ENCODE measurements around the gene HOXD3. TPM values are rescaled to one million over a fixed set of nuclear protein-coding genes. Genes with fewer than 3 reads are reported as not detected.
A peak's percentile ranks its signal among the peaks of the same experiment; 100 is the strongest.

HOXD3 gene
- total RNA-seq, 1 donor, result 21.6 TPM

DNA sequence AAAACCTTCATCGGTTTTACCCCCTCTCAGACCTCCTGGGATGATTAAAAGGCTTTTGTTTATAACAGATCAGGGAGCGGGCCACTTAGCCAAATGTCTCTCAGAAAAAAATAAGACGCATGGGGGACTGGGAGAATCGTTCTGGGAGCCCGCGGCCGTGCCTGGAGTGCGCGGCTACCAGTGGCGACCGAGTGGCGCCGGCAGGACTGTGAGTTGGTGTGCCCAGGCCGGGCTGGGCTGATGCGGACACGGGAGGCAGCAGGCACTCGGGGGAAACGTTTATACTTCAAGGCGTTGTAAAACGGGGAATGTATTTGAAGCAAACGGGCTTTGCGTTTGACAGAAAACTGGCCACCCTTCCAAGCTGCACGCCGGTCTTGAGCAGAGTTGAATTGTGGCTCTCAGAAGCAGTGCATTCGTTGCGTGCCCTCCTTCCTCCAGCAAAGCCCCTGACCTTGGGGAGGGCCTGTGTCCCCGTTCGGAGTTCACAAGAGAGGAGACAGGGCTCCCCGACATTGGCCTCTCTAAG is 45.2 kb upstream of the HOXD3 start:
- TF ChIP-seq, protein P1, sequence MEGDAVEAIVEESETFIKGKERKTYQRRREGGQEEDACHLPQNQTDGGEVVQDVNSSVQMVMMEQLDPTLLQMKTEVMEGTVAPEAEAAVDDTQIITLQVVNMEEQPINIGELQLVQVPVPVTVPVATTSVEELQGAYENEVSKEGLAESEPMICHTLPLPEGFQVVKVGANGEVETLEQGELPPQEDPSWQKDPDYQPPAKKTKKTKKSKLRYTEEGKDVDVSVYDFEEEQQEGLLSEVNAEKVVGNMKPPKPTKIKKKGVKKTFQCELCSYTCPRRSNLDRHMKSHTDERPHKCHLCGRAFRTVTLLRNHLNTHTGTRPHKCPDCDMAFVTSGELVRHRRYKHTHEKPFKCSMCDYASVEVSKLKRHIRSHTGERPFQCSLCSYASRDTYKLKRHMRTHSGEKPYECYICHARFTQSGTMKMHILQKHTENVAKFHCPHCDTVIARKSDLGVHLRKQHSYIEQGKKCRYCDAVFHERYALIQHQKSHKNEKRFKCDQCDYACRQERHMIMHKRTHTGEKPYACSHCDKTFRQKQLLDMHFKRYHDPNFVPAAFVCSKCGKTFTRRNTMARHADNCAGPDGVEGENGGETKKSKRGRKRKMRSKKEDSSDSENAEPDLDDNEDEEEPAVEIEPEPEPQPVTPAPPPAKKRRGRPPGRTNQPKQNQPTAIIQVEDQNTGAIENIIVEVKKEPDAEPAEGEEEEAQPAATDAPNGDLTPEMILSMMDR (IDR thresholded peaks at IDR 0.05; ENCODE audit: insufficient read depth, low read depth, low read length), result no peak
- peak overlapping the region; percentile 62 for H3K4me3 ChIP-seq (ENCODE audit: low read depth, low read length)
- no peak for DNase-seq (ENCODE audit: low read depth)

DNA sequence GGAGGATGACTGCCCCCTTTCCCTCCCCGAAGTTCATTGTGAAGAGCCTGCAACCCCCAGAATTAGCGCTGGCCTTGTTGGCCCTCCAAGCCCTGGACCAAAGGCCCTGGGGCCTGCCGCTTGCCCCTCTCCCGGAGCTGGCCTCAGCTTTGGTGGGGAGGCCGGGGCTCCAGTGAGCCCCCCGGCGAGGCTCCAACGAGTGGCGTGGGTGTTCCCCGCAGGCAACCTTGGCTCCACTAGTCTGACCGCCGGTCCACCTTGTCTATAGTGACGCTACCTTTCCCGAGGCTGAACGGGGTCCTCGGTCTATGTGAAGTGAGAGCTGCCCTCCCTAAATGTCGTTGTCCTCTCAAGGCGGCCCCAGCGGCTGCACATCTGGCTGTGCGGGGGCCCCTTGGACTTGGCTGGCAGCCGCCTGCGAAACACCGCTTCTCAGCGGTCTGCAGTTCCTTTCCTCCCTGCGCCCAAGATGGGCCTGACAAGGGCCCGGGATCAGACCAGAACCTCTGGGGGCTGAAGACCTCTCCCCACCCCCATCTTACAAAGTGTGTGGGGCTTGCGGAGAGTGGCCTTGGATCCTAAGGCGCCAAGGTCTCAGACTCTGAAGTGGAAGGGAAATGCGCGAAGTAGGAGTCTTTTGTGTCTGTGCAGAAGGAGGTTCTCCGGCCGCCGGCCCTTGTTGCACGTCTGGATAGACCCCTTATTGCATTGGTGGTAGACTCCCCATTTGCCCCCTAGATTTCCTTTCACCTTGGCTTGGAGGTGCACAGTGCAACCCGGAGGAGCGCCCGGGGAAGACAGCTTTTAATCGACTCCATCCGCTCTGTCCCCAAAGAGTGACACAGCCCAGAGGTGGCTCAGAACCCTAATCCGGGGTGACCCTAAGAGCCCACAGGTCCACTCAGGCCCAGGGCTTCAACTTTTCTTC is 44.5 kb upstream of the HOXD3 start:
- peak overlapping the region; percentile 62 for H3K4me3 ChIP-seq (ENCODE audit: low read depth, low read length)
- TF ChIP-seq, protein P1 (IDR thresholded peaks at IDR 0.05; ENCODE audit: insufficient read depth, low read depth, low read length), result no peak
- peak; percentile 24 for DNase-seq (ENCODE audit: low read depth)

DNA sequence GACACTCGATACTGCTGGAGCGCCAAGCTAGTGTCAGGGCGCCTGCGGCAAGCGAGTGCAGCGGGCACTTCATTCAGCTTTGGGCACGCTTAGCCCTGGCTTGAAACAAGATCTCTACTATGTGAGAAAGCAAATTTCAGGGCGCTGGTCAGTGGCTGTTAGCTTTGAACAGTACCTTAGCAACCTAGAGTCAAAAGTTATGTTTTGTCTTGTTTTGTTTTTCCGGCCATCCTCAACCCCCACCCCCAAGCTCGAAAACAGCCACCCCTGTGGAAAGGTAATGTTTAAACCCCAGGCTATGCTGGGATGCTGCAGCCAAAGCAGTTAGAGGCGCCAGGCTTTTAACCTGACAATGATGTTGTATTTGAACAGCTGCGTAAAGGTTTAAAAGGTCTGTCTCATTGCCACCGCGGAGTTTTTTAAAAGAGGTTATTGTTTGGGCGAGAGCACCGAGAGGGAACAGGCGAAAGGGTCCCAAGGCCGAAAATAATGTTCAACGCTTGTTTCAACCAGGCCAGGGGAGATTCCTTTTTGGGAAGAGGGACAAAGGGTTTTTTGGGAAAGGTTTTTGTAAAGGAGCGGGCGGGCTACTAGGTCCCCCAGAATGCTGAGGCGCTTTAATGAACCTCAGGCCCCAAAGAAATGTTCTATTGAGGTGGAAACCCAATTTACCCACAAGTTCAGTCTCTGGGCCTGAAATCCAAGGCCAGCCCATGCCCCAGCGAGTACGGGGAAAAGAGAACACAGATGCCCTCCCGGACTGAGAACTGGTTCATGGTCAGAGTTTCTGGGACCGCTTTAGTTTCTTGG is 42.8 kb upstream of the HOXD3 start:
- peak overlapping the region; percentile 54 for H3K4me3 ChIP-seq (ENCODE audit: low read depth, low read length)
- DNase-seq (ENCODE audit: low read depth), result peak; percentile 50
- TF ChIP-seq, protein P1 (IDR thresholded peaks at IDR 0.05; ENCODE audit: insufficient read depth, low read depth, low read length), result no peak

DNA sequence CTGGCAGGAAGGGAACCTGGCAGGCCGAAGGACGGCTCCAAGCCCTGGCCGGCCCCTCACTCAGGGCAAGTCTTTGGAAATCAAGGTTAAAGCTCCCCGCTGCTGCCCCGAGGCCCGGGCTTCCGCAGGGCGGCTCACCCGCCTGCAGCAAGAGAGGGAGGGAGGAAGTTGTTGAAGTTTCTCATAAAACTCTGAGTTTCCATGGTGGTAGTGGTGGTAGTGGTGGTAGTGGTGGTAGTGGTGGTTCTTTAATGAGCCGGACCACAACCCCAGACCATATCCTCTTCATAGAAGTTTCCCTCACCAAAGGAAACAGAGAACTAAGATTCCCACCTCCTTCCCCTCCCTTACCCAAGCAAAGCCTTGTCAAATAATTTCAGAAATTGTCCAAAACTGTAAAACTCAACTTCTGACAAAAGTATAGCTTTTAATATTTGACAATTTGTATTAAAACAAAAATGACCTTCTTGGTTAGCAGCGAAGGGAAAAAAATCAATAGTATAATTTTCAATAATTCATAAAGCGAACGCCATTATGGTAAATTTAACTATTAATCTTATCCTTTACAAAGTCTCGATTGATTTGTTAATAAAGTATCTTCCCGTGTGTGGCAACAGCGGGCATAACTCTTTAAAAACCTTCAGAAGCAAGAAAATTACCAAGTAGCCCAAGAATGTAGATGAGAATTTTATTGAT is 42.0 kb upstream of the HOXD3 start:
- TF ChIP-seq, protein P1 (IDR thresholded peaks at IDR 0.05; ENCODE audit: insufficient read depth, low read depth, low read length), result no peak
- no peak for DNase-seq (ENCODE audit: low read depth)
- H3K4me3 ChIP-seq (ENCODE audit: low read depth, low read length), result peak overlapping the region; percentile 54

DNA sequence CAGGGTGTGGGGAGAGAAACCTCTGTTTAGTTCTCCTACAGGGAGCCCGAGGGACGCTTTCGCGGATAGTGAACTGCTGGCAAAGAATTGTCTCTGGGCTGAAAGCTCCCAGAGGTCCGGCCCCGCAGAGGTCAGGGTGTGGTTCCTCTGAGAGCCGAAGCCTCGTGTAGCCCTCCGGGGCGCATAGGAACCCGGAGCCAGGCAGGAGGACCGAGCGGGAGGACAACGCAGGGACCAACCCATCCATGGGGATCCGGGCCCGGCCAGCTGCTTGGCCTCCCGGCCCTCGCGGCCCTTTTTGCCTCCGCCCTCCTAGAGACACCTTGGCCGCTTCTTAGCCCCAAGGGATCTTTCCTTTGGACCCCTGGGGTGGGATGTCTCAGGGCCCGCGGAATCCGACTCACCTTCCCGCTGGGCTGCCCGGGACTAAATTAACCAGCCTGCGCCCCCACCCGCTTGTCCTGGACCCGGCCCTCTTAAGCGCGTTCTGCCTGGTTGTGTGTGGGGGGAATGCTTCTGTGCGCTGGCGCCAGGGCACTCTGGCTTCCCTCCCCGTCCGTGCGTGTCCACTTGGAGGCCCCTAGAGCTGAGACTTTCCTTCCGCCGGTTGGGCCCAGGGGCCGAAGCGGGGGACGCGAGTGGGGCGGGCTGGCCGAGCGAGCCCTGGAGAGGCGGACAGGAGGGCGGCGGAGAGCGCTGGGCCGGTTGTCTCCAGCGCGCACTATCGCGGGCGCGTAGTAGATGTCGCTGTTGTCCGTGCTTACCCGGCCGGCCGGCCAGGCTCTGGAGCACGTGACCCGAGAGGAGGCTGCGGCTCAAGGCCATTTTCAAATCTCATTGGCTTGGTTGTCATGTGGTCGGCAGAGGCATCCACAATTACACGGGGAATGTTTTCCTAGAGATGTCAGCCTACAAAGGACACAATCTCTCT is 41.0 kb upstream of the HOXD3 start, which contains the start of gene HOXD10:
Gene HOXD10 (plus strand): TSS at position 896 of the 931 bp plus-strand sequence. CDS start 56 bp downstream, outside the sequence.
- peak within 1 kb of the TSS; percentile 58 for H3K4me3 ChIP-seq (ENCODE audit: low read depth, low read length)
- DNase-seq (ENCODE audit: low read depth), result peak; percentile 90
- TF ChIP-seq, protein P1 (IDR thresholded peaks at IDR 0.05; ENCODE audit: insufficient read depth, low read depth, low read length), result no peak

All from fibroblast of villous mesenchyme (primary cell).